Thymus (tissue), 11 donors: ENCODE measurements around the gene NLRP5. TPM values are rescaled to one million over a fixed set of nuclear protein-coding genes. Genes with fewer than 3 reads are reported as not detected.
"Not testable (repeated sequence)": the region's sequence is repeated elsewhere in the genome, so short reads cannot be mapped to it uniquely, and the experiment has no call there.

Experiments
- DNase-seq, 9 donors: peaks; one replicate each; pipeline ENCODE4 v3.0.0-alpha.2; 2013; ENCODE audit warnings: low spot score in 9 of 9, low read depth in 6 of 9, missing footprints in 1 of 9
- H3K27ac ChIP-seq, 2 donors: one replicate each; pipeline ENCODE4 v1.5.1; 2013; ENCODE audit warnings: control low read depth in 1 of 2, low read depth in 1 of 2, low read length in 1 of 2, mild to moderate bottlenecking in 1 of 2, moderate library complexity in 1 of 2
- H3K27me3 ChIP-seq, 2 donors: one replicate each; pipeline ENCODE4 v1.5.1; 2013; ENCODE audit warnings: low read length in 1 of 2; ENCODE audit not compliant: control insufficient read depth in 2 of 2, insufficient read depth in 1 of 2
- H3K36me3 ChIP-seq, 2 donors: one replicate each; pipeline ENCODE4 v1.5.1; 2013; ENCODE audit warnings: low read length in 1 of 2, mild to moderate bottlenecking in 1 of 2, moderate library complexity in 1 of 2; ENCODE audit not compliant: control insufficient read depth in 2 of 2, insufficient read depth in 2 of 2
- H3K4me1 ChIP-seq, 2 donors: one replicate each; pipeline ENCODE4 v1.5.1; 2013; ENCODE audit warnings: low read length in 2 of 2; ENCODE audit not compliant: control insufficient read depth in 2 of 2, insufficient read depth in 2 of 2
- H3K4me3 ChIP-seq, 2 donors: one replicate each; pipeline ENCODE4 v1.5.1; 2013; ENCODE audit warnings: low read length in 2 of 2, control low read depth in 1 of 2, mild to moderate bottlenecking in 1 of 2
- H3K9me3 ChIP-seq, 2 donors: one replicate each; pipeline ENCODE4 v1.5.1; 2013; ENCODE audit warnings: low read length in 1 of 2, mild to moderate bottlenecking in 1 of 2; ENCODE audit not compliant: control insufficient read depth in 2 of 2, insufficient read depth in 1 of 2
- WGBS: extraction: QIAGEN DNeasy Blood & Tissue Kit; methylation state at CpG from one replicate; pipeline ENCODE4 v1.1.7; 2013; 5-methylcytosine and 5-hydroxymethylcytosine counted together
- polyA plus RNA-seq: library from polyadenylated mRNA; stranded (reverse); fragments of 200-250 nt; gene quantifications from one replicate; pipeline ENCODE4 v1.2.3, GENCODE V29; 2013
- total RNA-seq: library from RNA; stranded (reverse); fragments of 120-200 nt; gene quantifications from one replicate; pipeline ENCODE4 v1.2.4, GENCODE V29; 2013
- donor health status: healthy.

NLRP5 gene
- total and polyA plus RNA-seq, 2 donors: 0.02 TPM; not detected in 1

DNA sequence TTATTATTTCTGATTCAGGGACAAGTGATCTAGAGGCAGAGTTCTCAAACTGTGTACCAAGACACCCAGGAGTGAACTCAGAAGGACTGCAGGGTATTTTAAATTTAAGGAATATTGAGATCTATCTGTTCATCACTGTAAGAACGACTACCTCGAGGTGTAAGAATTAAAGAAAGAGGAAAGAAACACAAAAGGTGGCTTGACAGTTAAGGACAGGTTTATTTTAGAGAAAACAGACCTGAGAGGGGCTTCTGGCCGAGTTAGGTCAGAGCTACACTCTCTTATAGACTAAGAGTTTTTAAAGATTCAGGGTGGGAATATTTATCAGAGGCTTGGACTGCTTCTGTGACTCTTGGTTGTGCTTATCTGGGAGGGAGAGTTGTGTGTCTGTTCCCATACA, 12.6 kb upstream of the NLRP5 start:
- DNase-seq: no peak
- Histone ChIP-seq H3K4me1 (no peaks in the 10 kb centered on the region), H3K36me3 (no peaks in the 10 kb centered on the region), H3K9me3 (peaks cover 0 to 1% of the 10 kb centered on the region in 2 donors), H3K4me3 (no peak overlapping the region), H3K27me3 (no peaks in the 10 kb centered on the region), H3K27ac (no peak overlapping the region)
- WGBS: 49% methylated on average over 3 of the region's 3 CpGs

DNA sequence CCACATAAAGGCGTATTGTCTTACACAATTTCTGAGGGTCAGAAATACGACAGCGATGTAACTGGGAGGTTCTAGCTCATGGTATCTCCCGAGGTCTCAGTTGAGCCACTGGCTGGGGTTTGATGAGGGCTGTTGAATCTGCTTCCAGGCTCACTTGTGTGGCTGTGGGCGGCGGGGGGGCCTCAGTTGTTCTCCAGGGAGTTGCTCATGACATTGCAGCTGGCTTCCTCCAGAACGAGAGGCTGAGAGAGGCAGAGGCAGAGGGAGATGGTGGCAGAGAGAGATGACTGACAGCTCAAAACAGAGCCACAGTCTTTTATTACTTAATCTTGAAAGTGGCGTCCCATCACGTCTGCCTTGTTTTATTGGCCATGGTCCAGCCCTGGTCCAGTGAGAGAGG, 6.2 kb upstream of the NLRP5 start:
- H3K27ac ChIP-seq: no peak overlapping the region
- DNase-seq: no peak
- H3K9me3 ChIP-seq: peaks cover 3 to 4% of the 10 kb centered on the region in 2 donors
- H3K4me3 ChIP-seq: no peak overlapping the region
- H3K4me1 ChIP-seq: no peaks in the 10 kb centered on the region
- no peaks in the 10 kb centered on the region for H3K27me3 ChIP-seq
- 80% methylated on average over 9 of the region's 9 CpGs for WGBS
- H3K36me3 ChIP-seq: no peaks in the 10 kb centered on the region

DNA sequence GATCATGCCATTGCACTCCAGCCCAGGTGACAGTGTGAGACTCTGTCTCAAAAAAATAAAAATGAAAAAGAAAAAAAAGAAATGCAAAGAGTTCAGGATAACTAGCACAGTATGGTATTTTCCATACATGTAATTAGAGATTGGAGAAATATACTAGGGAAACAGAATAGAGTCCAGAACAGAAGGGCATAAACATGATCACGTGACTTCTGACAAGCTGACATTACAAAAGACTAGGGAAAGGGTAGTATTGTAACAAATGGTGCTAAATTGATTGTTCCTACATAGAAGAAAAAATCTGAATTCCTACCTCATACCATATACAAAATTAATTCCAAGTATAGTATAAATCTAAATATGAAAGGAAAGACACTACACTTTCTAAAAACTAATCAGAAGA, 1.3 kb upstream of the NLRP5 start:
- H3K27ac ChIP-seq: no peak overlapping the region
- 82% methylated on average over 1 of the region's 1 CpG for WGBS
- no peaks in the 10 kb centered on the region for H3K36me3 ChIP-seq

DNA sequence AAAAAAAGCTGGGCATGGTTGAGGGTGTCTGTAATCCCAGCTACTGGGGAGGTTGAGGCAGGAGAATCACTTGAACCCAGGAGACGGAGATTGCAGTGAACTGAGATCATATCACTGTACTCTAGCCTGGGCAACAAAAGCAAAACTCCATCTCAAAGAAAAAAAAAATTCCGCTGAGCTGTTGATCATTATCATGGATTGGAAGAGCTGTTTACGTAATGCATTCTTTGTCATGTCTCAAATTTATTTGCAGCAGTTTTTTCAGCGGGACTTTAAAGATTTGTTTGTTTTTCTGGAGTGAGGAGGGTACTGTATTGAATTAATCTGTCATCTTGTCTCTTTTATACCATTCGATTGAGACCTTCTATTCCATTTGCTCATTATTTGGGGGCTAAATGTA, 4.3 kb downstream of the NLRP5 start:
- 88% methylated on average over 5 of the region's 5 CpGs for WGBS
- no peaks in the 10 kb centered on the region for H3K4me1 ChIP-seq
- no peak overlapping the region for H3K4me3 ChIP-seq
- no peaks in the 10 kb centered on the region for H3K27me3 ChIP-seq
- peaks cover 3 to 4% of the 10 kb centered on the region in 2 donors for H3K9me3 ChIP-seq
- no peak for DNase-seq
- H3K27ac ChIP-seq: no peak overlapping the region
- no peaks in the 10 kb centered on the region for H3K36me3 ChIP-seq

More for the DNA sequence above, 1.3 kb upstream of the NLRP5 start:
- no peaks in the 10 kb centered on the region for H3K4me1 ChIP-seq
- H3K4me3 ChIP-seq: no peak overlapping the region
- H3K27me3 ChIP-seq: no peaks in the 10 kb centered on the region
- DNase-seq: no peak
- H3K9me3 ChIP-seq: peaks cover 5 to 8% of the 10 kb centered on the region in 2 donors

DNA sequence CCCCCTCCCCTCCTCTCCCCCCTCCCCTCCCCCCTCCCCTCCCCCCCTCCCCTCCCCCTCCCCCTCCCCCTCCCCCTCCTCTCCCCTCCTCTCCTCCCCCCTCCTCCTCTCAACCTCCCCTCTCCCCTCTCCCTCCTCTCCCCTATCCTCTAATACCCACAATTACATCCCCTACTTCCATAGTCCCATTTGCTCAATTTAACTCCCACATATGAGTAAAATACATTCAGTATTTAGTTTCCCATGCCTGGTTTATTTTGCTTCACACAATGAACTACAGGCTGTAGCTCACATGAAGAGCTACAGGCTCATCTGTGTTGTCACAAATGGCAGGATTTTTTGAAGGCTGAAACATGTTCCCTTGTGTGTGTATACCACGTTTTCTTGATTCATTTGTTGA, 6.9 kb downstream of the NLRP5 start:
- Histone ChIP-seq H3K4me1 (no peaks in the 10 kb centered on the region), H3K27ac (no peak overlapping the region), H3K9me3 (peaks cover 0 to 1% of the 10 kb centered on the region in 2 donors), H3K36me3 (no peaks in the 10 kb centered on the region), H3K4me3 (no peak overlapping the region), H3K27me3 (no peaks in the 10 kb centered on the region)
- 46% methylated on average over 1 of the region's 1 CpG for WGBS
- DNase-seq: no peak

DNA sequence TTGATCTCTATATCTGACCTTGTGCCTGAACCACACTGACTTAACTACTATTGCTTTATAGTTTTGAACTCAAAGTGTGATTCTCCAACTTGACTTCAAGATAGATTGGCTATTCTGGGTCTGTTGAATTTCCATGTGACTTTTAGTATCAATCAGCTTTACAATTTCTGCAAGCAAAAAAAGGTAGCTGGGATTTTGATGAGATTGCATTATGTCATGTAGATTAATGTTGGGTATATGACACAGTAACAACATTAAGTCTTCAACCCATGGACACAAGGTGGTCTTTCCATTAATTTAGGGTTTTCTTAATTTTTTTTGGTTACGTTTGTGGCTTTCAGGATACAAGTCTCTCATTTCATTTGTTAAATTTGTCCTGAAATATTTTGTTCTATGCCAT, 28.2 kb downstream of the NLRP5 start:
- Histone ChIP-seq H3K36me3 (no peaks in the 10 kb centered on the region), H3K4me1 (no peaks in the 10 kb centered on the region), H3K27ac (no peak overlapping the region), H3K4me3 (no peak overlapping the region), H3K27me3 (no peaks in the 10 kb centered on the region), H3K9me3 (peaks cover 3 to 6% of the 10 kb centered on the region in 2 donors)
- no peak for DNase-seq
- 84% methylated on average over 1 of the region's 1 CpG for WGBS

DNA sequence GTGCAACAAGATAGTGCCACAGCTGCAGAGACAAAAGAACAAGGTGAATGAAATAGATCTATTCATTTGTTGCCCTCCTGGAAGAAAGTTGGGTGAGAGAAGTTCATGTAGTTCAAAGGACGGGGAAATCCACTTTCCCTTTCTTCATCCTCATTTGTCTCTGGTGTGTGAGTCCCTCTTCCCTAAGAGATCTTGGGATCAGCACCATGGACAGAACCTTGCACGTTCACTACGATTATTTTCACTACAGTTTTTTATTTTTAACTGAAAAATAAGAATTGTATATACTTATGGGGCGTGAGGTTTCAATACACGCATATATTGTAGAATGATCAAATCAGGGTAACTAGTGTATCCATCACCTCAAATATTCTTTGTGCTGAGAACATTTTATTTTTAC, 29.2 kb downstream of the NLRP5 start:
- no peaks in the 10 kb centered on the region for H3K36me3 ChIP-seq
- WGBS: 57% methylated on average over 5 of the region's 5 CpGs
- peaks cover 0 to 1% of the 10 kb centered on the region in 2 donors for H3K9me3 ChIP-seq
- H3K4me3 ChIP-seq: no peak overlapping the region
- no peaks in the 10 kb centered on the region for H3K4me1 ChIP-seq
- peak in 1 of 9 donors; percentile 1 for DNase-seq
- H3K27me3 ChIP-seq: no peaks in the 10 kb centered on the region
- no peak overlapping the region for H3K27ac ChIP-seq

DNA sequence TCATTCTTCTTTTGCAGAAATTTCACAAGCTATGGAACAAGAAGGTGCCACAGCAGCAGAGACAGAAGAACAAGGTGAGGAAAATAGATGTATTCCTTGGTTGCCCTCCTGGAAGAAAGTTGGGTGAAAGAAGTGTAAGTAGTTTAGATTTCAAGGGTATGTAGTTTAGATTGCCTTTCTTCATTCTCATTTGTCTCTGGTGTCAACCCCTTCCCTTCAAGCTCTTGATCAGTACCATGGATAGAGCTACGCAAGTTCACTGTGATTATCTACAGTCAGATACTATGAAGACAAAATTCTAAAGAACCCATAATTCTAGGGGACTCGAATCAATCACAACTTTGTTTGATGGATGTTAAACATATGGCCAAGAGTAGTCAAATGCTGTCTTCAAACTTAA, 32.8 kb downstream of the NLRP5 start:
- H3K36me3 ChIP-seq, H3K4me3 ChIP-seq, H3K27me3 ChIP-seq, DNase-seq, H3K27ac ChIP-seq, H3K9me3 ChIP-seq, H3K4me1 ChIP-seq: not testable (repeated sequence)
- 69% methylated on average over 2 of the region's 2 CpGs for WGBS

DNA sequence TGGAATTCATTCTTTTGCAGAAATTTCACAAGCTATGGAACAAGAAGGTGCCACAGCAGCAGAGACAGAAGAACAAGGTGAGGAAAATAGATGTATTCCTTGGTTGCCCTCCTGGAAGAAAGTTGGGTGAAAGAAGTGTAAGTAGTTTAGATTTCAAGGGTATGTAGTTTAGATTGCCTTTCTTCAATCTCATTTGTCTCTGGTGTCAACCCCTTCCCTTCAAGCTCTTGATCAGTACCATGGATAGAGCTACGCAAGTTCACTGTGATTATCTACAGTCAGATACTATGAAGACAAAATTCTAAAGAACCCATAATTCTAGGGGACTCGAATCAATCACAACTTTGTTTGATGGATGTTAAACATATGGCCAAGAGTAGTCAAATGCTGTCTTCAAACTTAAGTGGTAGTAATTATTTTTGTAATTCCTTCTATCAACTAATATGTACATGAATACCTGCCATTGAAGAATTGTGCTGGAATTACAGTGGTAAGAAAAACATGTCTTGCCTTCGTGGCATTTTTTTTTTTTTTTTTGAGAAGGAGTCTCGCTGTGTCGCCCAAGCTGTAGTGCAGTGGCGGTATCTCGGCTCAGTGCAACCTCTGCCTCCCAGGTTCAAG, 33.9 kb downstream of the NLRP5 start:
- not testable (repeated sequence) for H3K9me3 ChIP-seq, H3K27ac ChIP-seq, H3K4me1 ChIP-seq, H3K27me3 ChIP-seq, H3K4me3 ChIP-seq, DNase-seq, H3K36me3 ChIP-seq
- WGBS: 74% methylated on average over 7 of the region's 7 CpGs
